Vagina (tissue), 2 donors: ENCODE measurements around the gene ACSL5. TPM values are rescaled to one million over a fixed set of nuclear protein-coding genes. Genes with fewer than 3 reads are reported as not detected.
"Not testable (repeated sequence)": the region's sequence is repeated elsewhere in the genome, so short reads cannot be mapped to it uniquely, and the experiment has no call there.

Experiments used
- DNase-seq, 2 donors: peaks; one replicate each; pipeline ENCODE4 v3.0.0-alpha.2; 2017; ENCODE audit errors: extremely low spot score in 2 of 2
- H3K27ac ChIP-seq: fragments of 200-600 bp; sonication (generic); one replicate; pipeline ENCODE4 v1.5.1; 2019
- H3K27me3 ChIP-seq: fragments of 200-600 bp; sonication (generic); one replicate; pipeline ENCODE4 v1.5.1; 2019
- H3K36me3 ChIP-seq, 2 donors: fragments of 200-600 bp; sonication (generic); one replicate each; pipeline ENCODE4 v1.5.1; 2017 to 2019
- H3K4me1 ChIP-seq: fragments of 200-600 bp; sonication (generic); one replicate; pipeline ENCODE4 v1.5.1; 2019
- H3K4me3 ChIP-seq, 2 donors: fragments of 200-600 bp; sonication (generic); 1 replicate in 1 of 2; 2 replicates in 1 of 2; pipeline ENCODE4 v1.5.1; 2016 to 2019
- H3K9me3 ChIP-seq: fragments of 200-600 bp; sonication (generic); one replicate; pipeline ENCODE4 v1.5.1; 2019
- CTCF ChIP-seq, 3 experiments: fragments of 450-650 bp in 2 of 3; fragments of 200-600 bp in 1 of 3; sonication (generic) in 1 of 3; IDR thresholded peaks; one replicate each; pipeline ENCODE4 v1.5.1; 2017 to 2019; ENCODE audit warnings: antibody characterized with exemption in 3 of 3, mild to moderate bottlenecking in 2 of 3, moderate library complexity in 2 of 3
- POLR2A ChIP-seq, 2 donors: fragments of 450-650 bp; IDR thresholded peaks; one replicate each; pipeline ENCODE4 v1.6.1; 2017; ENCODE audit warnings: antibody characterized with exemption in 2 of 2, mild to moderate bottlenecking in 2 of 2, moderate library complexity in 2 of 2
- POLR2AphosphoS5 ChIP-seq, 2 donors: sonication (generic); formaldehyde crosslinking; IDR thresholded peaks; one replicate each; pipeline ENCODE4 v1.9.0; 2017; ENCODE audit warnings: antibody characterized with exemption in 2 of 2, mild to moderate bottlenecking in 2 of 2, low read depth in 1 of 2; ENCODE audit not compliant: insufficient read depth in 1 of 2
- intact Hi-C: fragments of 100-400 bp; cut with DNase I; formaldehyde crosslinking; loops from one replicate; pipeline ENCODE4 v1.15.1; 2023
- total RNA-seq: library from RNA; depleted of rRNA; stranded (reverse); fragments of >200 nt; gene quantifications from one replicate; pipeline ENCODE4 v1.2.3, GENCODE V29; 2016

ACSL5 gene
- total RNA-seq, 1 donor from 2014 or later: 8.3 TPM

DNA sequence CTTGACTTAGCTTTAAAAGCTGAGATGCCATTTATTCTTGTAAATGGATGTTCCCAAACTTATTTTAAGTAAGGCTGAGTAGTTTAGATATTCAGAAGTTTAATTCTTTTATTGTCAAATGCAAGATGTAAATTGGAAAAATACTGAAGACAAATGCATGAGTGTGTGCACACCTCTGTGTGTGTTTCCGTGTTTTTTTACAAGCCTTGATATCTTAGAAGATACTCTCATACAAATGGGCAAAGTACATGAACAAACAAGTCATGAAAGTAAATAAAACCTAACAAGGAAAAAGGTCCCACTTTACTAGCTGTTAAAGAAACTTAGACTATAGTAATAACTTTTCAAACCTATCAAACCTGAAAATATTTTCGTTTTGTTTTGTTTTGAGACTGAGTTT is 29.0 kb downstream of the ACSL5 start:
- no peaks in the 10 kb centered on the region for H3K27me3 ChIP-seq
- no peak overlapping the region for H3K27ac ChIP-seq
- no peaks in the 10 kb centered on the region for H3K9me3 ChIP-seq
- H3K36me3 ChIP-seq: no peaks in the 10 kb centered on the region
- TF ChIP-seq POLR2A (IDR thresholded peaks at IDR 0.05) (no peak), CTCF (IDR thresholded peaks at IDR 0.05) (no peak), POLR2AphosphoS5 (IDR thresholded peaks at IDR 0.05; ENCODE audit: insufficient read depth in 1 of 2, low read depth in 1 of 2) (no peak)
- no peaks in the 10 kb centered on the region for H3K4me1 ChIP-seq
- no peak for DNase-seq
- intact Hi-C loops: no loop called here
- no peak overlapping the region for H3K4me3 ChIP-seq

- Histone ChIP-seq H3K27me3 (no peaks in the 10 kb centered on the region), H3K36me3 (no peaks in the 10 kb centered on the region), H3K27ac (no peak overlapping the region), H3K4me3 (no peak overlapping the region), H3K4me1 (no peaks in the 10 kb centered on the region), H3K9me3 (no peaks in the 10 kb centered on the region)
- TF ChIP-seq CTCF (IDR thresholded peaks at IDR 0.05) (no peak), POLR2AphosphoS5 (IDR thresholded peaks at IDR 0.05; ENCODE audit: insufficient read depth in 1 of 2, low read depth in 1 of 2) (no peak), POLR2A (IDR thresholded peaks at IDR 0.05) (no peak)
- no peak for DNase-seq
- intact Hi-C loops: no loop called here
These were observed 30.7 kb downstream of the ACSL5 start for GRCh38 chr10:112404617-112405016.

GRCh38 chr10:112406806-112407205 is 32.9 kb downstream of the ACSL5 start:
- H3K4me1 ChIP-seq, H3K27me3 ChIP-seq, H3K36me3 ChIP-seq, H3K9me3 ChIP-seq, H3K27ac ChIP-seq, intact Hi-C loops, H3K4me3 ChIP-seq, DNase-seq: not testable (repeated sequence)

DNA sequence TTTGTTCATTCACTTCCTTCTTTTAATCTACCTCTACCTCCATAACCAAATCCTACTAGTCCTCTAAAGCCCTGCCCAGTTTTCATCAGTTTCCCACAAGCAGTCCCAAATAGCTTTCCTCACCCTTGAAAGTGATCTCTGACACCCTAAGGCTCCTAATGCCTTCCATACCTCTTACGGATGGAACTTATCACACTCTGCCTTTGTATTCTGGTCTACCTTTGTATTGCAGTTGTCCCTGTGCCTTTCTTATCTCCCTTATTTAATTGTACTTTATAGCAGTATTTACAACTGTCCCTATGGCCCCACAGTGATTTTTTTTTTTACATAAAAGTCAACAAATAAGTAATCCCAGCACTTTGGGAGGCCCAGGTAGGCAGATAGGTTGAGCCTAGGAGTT is 33.8 kb downstream of the ACSL5 start:
- no peaks in the 10 kb centered on the region for H3K27me3 ChIP-seq
- DNase-seq: no peak
- H3K4me1 ChIP-seq: no peaks in the 10 kb centered on the region
- H3K27ac ChIP-seq: no peak overlapping the region
- H3K36me3 ChIP-seq: no peaks in the 10 kb centered on the region
- intact Hi-C loops: no loop called here
- no peak overlapping the region for H3K4me3 ChIP-seq
- no peak for TF ChIP-seq POLR2AphosphoS5 (IDR thresholded peaks at IDR 0.05; ENCODE audit: insufficient read depth in 1 of 2, low read depth in 1 of 2)
- no peak for TF ChIP-seq POLR2A (IDR thresholded peaks at IDR 0.05)
- TF ChIP-seq CTCF (IDR thresholded peaks at IDR 0.05): no peak
- H3K9me3 ChIP-seq: no peaks in the 10 kb centered on the region

DNA sequence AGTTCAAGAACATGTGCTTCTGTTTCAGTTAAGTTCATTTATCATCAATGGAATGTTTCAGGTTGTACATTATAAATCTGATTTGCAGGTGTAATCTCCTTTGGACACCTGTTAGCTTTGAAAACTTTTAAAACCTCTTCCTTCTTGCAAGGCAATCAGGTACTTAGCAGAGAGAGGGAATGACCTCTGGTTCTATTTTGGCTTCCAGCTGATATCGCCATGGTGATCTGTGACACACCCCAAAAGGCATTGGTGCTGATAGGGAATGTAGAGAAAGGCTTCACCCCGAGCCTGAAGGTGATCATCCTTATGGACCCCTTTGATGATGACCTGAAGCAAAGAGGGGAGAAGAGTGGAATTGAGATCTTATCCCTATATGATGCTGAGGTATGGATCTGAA is 35.4 kb downstream of the ACSL5 start:
- no peaks in the 10 kb centered on the region for H3K36me3 ChIP-seq
- DNase-seq: no peak
- no peaks in the 10 kb centered on the region for H3K27me3 ChIP-seq
- no peak overlapping the region for H3K27ac ChIP-seq
- no peaks in the 10 kb centered on the region for H3K9me3 ChIP-seq
- intact Hi-C loops: no loop called here
- H3K4me3 ChIP-seq: no peak overlapping the region
- TF ChIP-seq POLR2A (IDR thresholded peaks at IDR 0.05): no peak
- TF ChIP-seq CTCF (IDR thresholded peaks at IDR 0.05): no peak
- no peak for TF ChIP-seq POLR2AphosphoS5 (IDR thresholded peaks at IDR 0.05; ENCODE audit: insufficient read depth in 1 of 2, low read depth in 1 of 2)
- no peaks in the 10 kb centered on the region for H3K4me1 ChIP-seq

GRCh38 chr10:112409755-112410154 is 35.8 kb downstream of the ACSL5 start:
- no peak for TF ChIP-seq POLR2A (IDR thresholded peaks at IDR 0.05)
- TF ChIP-seq POLR2AphosphoS5 (IDR thresholded peaks at IDR 0.05; ENCODE audit: insufficient read depth in 1 of 2, low read depth in 1 of 2): no peak
- TF ChIP-seq CTCF (IDR thresholded peaks at IDR 0.05): no peak
- H3K36me3 ChIP-seq: no peaks in the 10 kb centered on the region
- intact Hi-C loops: no loop called here
- H3K4me3 ChIP-seq: no peak overlapping the region
- DNase-seq: no peak
- H3K27ac ChIP-seq: no peak overlapping the region
- no peaks in the 10 kb centered on the region for H3K27me3 ChIP-seq
- H3K9me3 ChIP-seq: no peaks in the 10 kb centered on the region
- no peaks in the 10 kb centered on the region for H3K4me1 ChIP-seq
